ENCODE data around the gene ITGA3. TPM values are rescaled to one million over a fixed set of nuclear protein-coding genes. Genes with fewer than 3 reads are reported as not detected.

Gene ITGA3
- total and polyA plus RNA-seq, 2 of the 13 experiments (the other 11 are each of a cell fraction or from before 2014, with no cell fraction given): 0.48 to 0.69 TPM

- TF ChIP-seq ZNF761 (CRISPR knock-in tag; conservative IDR thresholded peaks at IDR 0.05) (no peak), ZNF235 (CRISPR knock-in tag; IDR thresholded peaks at IDR 0.05; ENCODE audit: borderline replicate concordance) (no peak), FOXO1 (CRISPR knock-in tag; IDR thresholded peaks at IDR 0.05) (no peak), ZNF10 (CRISPR knock-in tag; IDR thresholded peaks at IDR 0.05; ENCODE audit: borderline replicate concordance, low read depth) (no peak), ATM (IDR thresholded peaks at IDR 0.05; ENCODE audit: borderline replicate concordance) (no peak), SP4 (CRISPR knock-in tag; IDR thresholded peaks at IDR 0.05) (no peak), POLR2A (IDR thresholded peaks at IDR 0.05; ENCODE audit: insufficient read depth in 1 of 2, low read depth in 2 of 2, low read length in 2 of 2) (peak in 1 of 2 experiments; percentile 40; a peak in 1 of 4 replicates), TRIM22 (IDR thresholded peaks at IDR 0.05) (no peak)
Observed at GRCh38 chr17:50123649-50124349, 67.9 kb downstream of the ITGA3 start (continued).

- TF ChIP-seq ZNF746 (CRISPR knock-in tag; IDR thresholded peaks at IDR 0.05) (no peak), GZF1 (CRISPR knock-in tag; IDR thresholded peaks at IDR 0.05) (no peak), MNT (IDR thresholded peaks at IDR 0.05) (0 out of 2 replicates have a peak, but pooled peaks have one; percentile 16), ZNF12 (CRISPR knock-in tag; IDR thresholded peaks at IDR 0.05) (no peak), ZNF674 (CRISPR knock-in tag; IDR thresholded peaks at IDR 0.05; ENCODE audit: low read depth) (no peak), THAP7 (CRISPR knock-in tag; IDR thresholded peaks at IDR 0.05) (no peak)
- WGBS (ENCODE audit: low lambda C conversion rate): 51% methylated on average over 4 of the region's 4 CpGs
- no TSS peak for BruUV-seq (replicated peaks)
Observed at GRCh38 chr17:50125420-50125997, 69.6 kb downstream of the ITGA3 start.

More at GRCh38 chr17:50125420-50125997, 69.6 kb downstream of the ITGA3 start:
- Histone ChIP-seq H3K27ac (ENCODE audit: extremely low read length, insufficient read depth, low read length) (no peak overlapping the region), H3K36me3 (replicated peaks in 1 of 2; ENCODE audit: control insufficient read depth in 1 of 2, insufficient read depth in 2 of 2, low read length in 2 of 2) (no peaks in the 10 kb centered on the region), H3K27me3 (ENCODE audit: control insufficient read depth in 1 of 2, insufficient read depth in 2 of 2, low read length in 2 of 2) (peaks cover 11 to 38% of the 10 kb centered on the region in 2 experiments), H3K4me3 (replicated peaks in 1 of 3; ENCODE audit: insufficient read depth in 1 of 3, low read depth in 2 of 3, low read length in 3 of 3) (no peak overlapping the region), H2AFZ (ENCODE audit: low read length) (no peak overlapping the region), H3K9me3 (ENCODE audit: low read length) (no peaks in the 10 kb centered on the region), H3K79me2 (ENCODE audit: insufficient read depth, low read length) (no peaks in the 10 kb centered on the region), H4K20me1 (ENCODE audit: insufficient read depth, low read length) (no peaks in the 10 kb centered on the region), H3K4me1 (ENCODE audit: insufficient read depth, low read length) (peaks cover 30% of the 10 kb centered on the region), H3K4me2 (ENCODE audit: low read depth, low read length) (no peak overlapping the region), H3K9ac (ENCODE audit: insufficient read depth, low read depth, low read length) (no peak overlapping the region)
- ChIA-PET CTCF (ENCODE audit: low intra/inter-chr PET ratio, low total read pairs) (no interaction called here), POLR2A (interaction anchor here (1.0 kb wide), 1 partner anchor 16 kb away, joined by 3 read pairs; no protein-coding TSS in a partner anchor)
- intact Hi-C loops (cut with micrococcal nuclease; ENCODE audit: unreplicated experiment) (no loop called here), in situ Hi-C loops (cut with HindIII; ENCODE audit: extremely low pct_ligation_motif_present, low pct_unique_long_range_greater_than_20kb) (no loop called here)
- ATAC-seq (no peak), DNase-seq (ENCODE audit: low spot score) (no peak), FAIRE-seq (no peak)
